HL-60/S4 treated with retinoic acid at 250 ng/mL for 4 days and 3 days (cell line): Measurements from ENCODE around the gene SCTR.

ENCODE experiments used
- in situ Hi-C: fragments of 300-500 bp; cut with MboI; formaldehyde crosslinking; loops from 2 replicates; pipeline ENCODE4 v1.7.0; 2022; ENCODE audit warnings: low sequenced_read_pairs

SCTR gene

GRCh38 chr2:119488245-119489214, 35.8 kb downstream of the SCTR start:
- in situ Hi-C loops, result no loop called here

- in situ Hi-C loops, result no loop called here
Observed at GRCh38 chr2:119487434-119488244, 36.6 kb downstream of the SCTR start.

- in situ Hi-C loops, result no loop called here
Observed at GRCh38 chr2:119486886-119487285, 37.4 kb downstream of the SCTR start.

GRCh38 chr2:119486196-119486827, 38.0 kb downstream of the SCTR start:
- in situ Hi-C loops, result no loop called here

GRCh38 chr2:119485336-119486110, 38.8 kb downstream of the SCTR start:
- in situ Hi-C loops, result no loop called here

- in situ Hi-C loops, result no loop called here
Observed at GRCh38 chr2:119484834-119485233, 39.4 kb downstream of the SCTR start.

- in situ Hi-C loops, result no loop called here
Observed at GRCh38 chr2:119483896-119484718, 40.2 kb downstream of the SCTR start.

GRCh38 chr2:119483395-119483753, 40.9 kb downstream of the SCTR start:
- in situ Hi-C loops, result no loop called here

- in situ Hi-C loops, result no loop called here
Observed at GRCh38 chr2:119482481-119483394, 41.5 kb downstream of the SCTR start.

- in situ Hi-C loops, result no loop called here
Observed at GRCh38 chr2:119481501-119482455, 42.5 kb downstream of the SCTR start.

- in situ Hi-C loops, result no loop called here
Observed at GRCh38 chr2:119480718-119481142, 43.6 kb downstream of the SCTR start.

GRCh38 chr2:119480184-119480583, 44.1 kb downstream of the SCTR start:
- in situ Hi-C loops, result no loop called here

GRCh38 chr2:119478978-119479295, 45.3 kb downstream of the SCTR start:
- in situ Hi-C loops, result loop anchor here (10.0 kb wide), 1 partner anchor 54 kb away; no protein-coding TSS in a partner anchor

GRCh38 chr2:119478188-119478977, 45.9 kb downstream of the SCTR start:
- in situ Hi-C loops, result loop anchor here (10.0 kb wide), 1 partner anchor 54 kb away; no protein-coding TSS in a partner anchor

- in situ Hi-C loops, result loop anchor here (10.0 kb wide), 1 partner anchor 52 kb away; no protein-coding TSS in a partner anchor
Observed at GRCh38 chr2:119477113-119477505, 47.2 kb downstream of the SCTR start.

- in situ Hi-C loops, result loop anchor here (10.0 kb wide), 1 partner anchor 52 kb away; no protein-coding TSS in a partner anchor
Observed at GRCh38 chr2:119476301-119477112, 47.8 kb downstream of the SCTR start.
